BE2C (cell line): ENCODE measurements around the gene DHX34.
"Not testable (repeated sequence)": the region's sequence is repeated elsewhere in the genome, so short reads cannot be mapped to it uniquely, and the experiment has no call there.

ENCODE experiments used
- DNase-seq: peaks from one replicate; pipeline ENCODE4 v3.0.0-alpha.2; 2020
- H3K27me3 ChIP-seq: fragments of 250-450 bp; sonication (Bioruptor Pico); 2 replicates; pipeline ENCODE4 v1.5.1; 2020; ENCODE audit warnings: mild to moderate bottlenecking
- H3K36me3 ChIP-seq: fragments of 250-450 bp; sonication (Bioruptor Pico); 2 replicates; pipeline ENCODE4 v1.5.1; 2020; ENCODE audit warnings: mild to moderate bottlenecking
- H3K4me1 ChIP-seq: fragments of 250-450 bp; sonication (Bioruptor Pico); 2 replicates; pipeline ENCODE4 v1.5.1; 2020
- H3K4me3 ChIP-seq: 2 replicates; pipeline ENCODE4 v1.5.1; 2011; ENCODE audit warnings: low read depth, low read length
- H3K9me3 ChIP-seq: fragments of 250-450 bp; sonication (Bioruptor Pico); 2 replicates; pipeline ENCODE4 v1.5.1; 2020
- TF ChIP-seq, protein P1 (sequence below): IDR thresholded peaks from 2 replicates; pipeline ENCODE4 v1.5.1; 2012; ENCODE audit warnings: mild to moderate bottlenecking, low read depth, low read length

Gene DHX34

DNA sequence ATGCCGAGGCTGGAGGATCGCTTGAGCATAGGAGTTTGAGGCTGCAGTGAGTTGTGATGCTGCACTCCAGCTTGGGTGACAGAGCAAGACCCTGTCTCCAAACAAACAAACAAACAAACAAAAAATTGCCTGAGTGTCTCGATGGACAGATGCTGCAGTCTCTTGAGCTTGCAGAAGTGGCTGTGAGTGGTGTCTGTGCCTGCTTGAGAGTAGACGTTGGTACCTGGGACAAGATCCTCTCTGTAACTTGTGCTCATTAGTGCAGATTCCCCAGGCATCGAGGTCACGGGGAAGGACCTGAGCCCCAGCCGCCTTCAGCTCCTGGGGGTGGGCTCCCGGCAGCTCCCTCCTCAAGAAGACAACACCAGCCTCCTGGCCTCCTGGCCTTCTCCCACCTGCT, 25.7 kb upstream of the DHX34 start:
- Histone ChIP-seq H3K4me3 (no peak overlapping the region), H3K4me1 (no peaks in the 10 kb centered on the region), H3K36me3 (no peaks in the 10 kb centered on the region), H3K27me3 (peaks cover 19% of the 10 kb centered on the region), H3K9me3 (no peaks in the 10 kb centered on the region; the same call in none of the 2 replicates)
- DNase-seq = no peak
- TF ChIP-seq, protein P1, sequence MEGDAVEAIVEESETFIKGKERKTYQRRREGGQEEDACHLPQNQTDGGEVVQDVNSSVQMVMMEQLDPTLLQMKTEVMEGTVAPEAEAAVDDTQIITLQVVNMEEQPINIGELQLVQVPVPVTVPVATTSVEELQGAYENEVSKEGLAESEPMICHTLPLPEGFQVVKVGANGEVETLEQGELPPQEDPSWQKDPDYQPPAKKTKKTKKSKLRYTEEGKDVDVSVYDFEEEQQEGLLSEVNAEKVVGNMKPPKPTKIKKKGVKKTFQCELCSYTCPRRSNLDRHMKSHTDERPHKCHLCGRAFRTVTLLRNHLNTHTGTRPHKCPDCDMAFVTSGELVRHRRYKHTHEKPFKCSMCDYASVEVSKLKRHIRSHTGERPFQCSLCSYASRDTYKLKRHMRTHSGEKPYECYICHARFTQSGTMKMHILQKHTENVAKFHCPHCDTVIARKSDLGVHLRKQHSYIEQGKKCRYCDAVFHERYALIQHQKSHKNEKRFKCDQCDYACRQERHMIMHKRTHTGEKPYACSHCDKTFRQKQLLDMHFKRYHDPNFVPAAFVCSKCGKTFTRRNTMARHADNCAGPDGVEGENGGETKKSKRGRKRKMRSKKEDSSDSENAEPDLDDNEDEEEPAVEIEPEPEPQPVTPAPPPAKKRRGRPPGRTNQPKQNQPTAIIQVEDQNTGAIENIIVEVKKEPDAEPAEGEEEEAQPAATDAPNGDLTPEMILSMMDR = no peak

DNA sequence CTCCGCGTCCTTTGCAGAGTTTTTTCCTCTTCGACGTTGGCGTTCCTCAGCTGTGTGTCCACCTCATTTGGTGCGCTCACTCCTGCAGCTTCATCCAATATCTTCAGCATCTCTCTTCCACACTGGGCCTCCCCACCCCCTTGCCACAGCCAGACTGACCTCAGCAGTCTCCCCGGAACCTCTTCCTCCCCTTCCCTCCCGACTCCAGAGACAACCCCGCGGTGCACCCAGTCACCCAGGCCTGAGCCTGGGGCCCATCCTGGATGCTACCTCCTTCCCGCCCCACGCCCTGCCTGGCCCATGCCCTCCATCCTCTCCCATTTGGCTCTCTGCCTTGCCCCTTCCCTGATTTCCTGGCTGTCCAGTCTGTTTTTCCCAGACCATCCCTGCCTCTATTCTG, 25.2 kb upstream of the DHX34 start:
- H3K9me3 ChIP-seq = no peaks in the 10 kb centered on the region; the same call in none of the 2 replicates
- peaks cover 19% of the 10 kb centered on the region for H3K27me3 ChIP-seq
- no peaks in the 10 kb centered on the region for H3K36me3 ChIP-seq
- TF ChIP-seq, protein P1 = no peak
- no peak overlapping the region for H3K4me3 ChIP-seq
- H3K4me1 ChIP-seq = no peaks in the 10 kb centered on the region
- DNase-seq = no peak

DNA sequence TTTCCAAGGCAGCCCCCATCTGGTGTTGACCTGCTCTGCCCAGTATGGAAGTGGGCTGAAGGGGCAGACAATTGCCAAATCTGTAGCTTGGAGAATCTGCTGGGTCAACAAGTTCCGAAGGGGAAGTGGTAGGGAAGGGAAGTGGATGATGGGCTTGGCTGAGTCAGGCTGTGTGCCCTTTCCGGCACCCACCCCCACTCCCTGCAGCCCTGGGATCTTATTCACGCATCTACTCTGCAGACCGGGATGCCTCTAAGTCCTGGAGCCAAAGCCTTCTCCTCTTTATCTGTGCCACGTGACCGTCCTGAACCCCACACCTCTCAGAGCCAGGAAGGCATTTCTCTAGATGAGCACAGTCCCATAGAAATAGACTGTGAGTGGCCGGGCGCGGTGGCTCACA, 24.6 kb upstream of the DHX34 start:
- TF ChIP-seq, protein P1 = no peak
- Histone ChIP-seq H3K27me3 (peaks cover 19% of the 10 kb centered on the region), H3K4me1 (no peaks in the 10 kb centered on the region), H3K36me3 (no peaks in the 10 kb centered on the region), H3K9me3 (no peaks in the 10 kb centered on the region; the same call in none of the 2 replicates), H3K4me3 (no peak overlapping the region)
- no peak for DNase-seq

DNA sequence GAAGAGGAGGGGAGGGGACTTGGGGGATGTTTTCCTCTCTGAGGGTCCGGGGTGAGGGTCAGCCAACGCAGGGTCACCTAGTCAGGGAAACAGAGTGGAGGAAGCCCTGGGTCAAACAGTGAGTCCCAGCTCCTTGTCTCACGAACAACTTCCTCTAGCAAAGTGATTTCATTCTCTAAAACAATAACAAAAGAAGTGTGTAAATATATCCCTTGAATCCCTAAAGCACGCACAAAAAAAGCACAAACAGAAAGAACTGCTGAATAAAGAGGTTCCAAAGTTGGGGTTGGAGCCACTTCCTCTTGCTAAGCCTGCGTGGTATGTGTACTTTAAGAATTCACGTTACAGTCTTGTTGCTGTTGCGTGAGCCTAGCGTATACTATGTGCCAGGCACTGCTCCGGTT, 18.6 kb upstream of the DHX34 start:
- Histone ChIP-seq H3K36me3 (no peaks in the 10 kb centered on the region), H3K4me1 (no peaks in the 10 kb centered on the region), H3K9me3 (no peaks in the 10 kb centered on the region), H3K27me3 (peaks cover 5% of the 10 kb centered on the region; the same call in 1 of the 2 replicates), H3K4me3 (no peak overlapping the region)
- DNase-seq = no peak
- TF ChIP-seq, protein P1 = no peak

DNA sequence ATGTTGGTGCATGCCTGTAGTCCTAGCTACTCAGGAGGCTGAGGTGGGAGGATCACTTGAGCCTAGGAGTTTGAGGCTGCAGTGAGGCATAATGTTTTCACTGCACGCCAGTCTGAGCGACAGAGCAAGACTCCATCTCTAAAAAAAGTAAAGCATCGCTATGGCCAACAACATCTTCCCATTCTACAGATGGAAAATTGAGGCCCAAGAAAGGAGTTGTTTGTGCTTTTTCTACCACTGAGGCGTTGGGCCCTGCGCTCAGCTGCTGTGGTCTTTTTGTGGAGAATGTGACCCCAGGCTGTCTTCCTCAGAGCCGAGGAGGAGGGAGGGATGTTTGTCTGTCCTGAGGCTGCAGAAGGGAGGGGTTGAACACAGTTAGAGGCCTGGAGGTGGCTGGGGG, 17.6 kb upstream of the DHX34 start:
- Histone ChIP-seq H3K4me3 (no peak overlapping the region), H3K27me3 (no peaks in the 10 kb centered on the region), H3K9me3 (no peaks in the 10 kb centered on the region), H3K36me3 (no peaks in the 10 kb centered on the region), H3K4me1 (no peaks in the 10 kb centered on the region)
- DNase-seq = no peak
- TF ChIP-seq, protein P1 = no peak

DNA sequence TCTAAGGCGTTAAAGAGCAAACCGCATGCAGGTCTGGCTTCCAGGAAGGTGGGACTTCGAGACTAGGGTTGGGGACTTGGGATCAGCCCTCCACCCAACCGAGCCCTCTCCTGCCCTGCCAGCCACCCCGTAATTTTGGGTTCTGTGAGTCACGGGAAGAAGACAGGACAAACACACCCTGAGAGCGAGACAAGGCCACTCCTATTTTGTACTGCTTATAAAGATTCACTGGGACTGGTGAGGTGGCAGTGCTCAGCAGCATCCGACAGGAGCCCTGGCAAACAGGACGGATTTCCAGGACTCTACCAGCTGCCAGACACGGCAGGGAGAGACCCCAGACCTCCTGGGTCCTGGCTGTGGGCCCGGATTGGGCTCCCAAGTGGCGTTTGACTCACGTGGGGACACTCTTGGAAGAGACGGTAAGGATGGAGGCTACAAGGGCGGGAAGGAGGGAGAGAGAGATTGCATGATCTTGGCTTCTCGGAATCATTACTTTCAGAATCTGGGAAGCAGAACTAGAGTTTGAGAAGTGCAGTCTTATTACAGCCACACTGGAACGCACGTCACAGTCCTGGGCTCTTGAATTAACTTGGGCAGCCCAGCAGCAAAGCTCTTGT, 17.1 kb upstream of the DHX34 start, which contains the start of gene C5AR2:
C5AR2 (plus strand) TSS at position 245 of the 617 bp plus-strand sequence. CDS start 8,625 bp downstream, outside the sequence.
- H3K4me1 ChIP-seq = no peaks in the 10 kb centered on the region
- no peak for DNase-seq
- no peaks in the 10 kb centered on the region for H3K9me3 ChIP-seq
- TF ChIP-seq, protein P1 = no peak
- no peaks in the 10 kb centered on the region for H3K36me3 ChIP-seq
- H3K27me3 ChIP-seq = no peaks in the 10 kb centered on the region
- no peak within 1 kb of the TSS for H3K4me3 ChIP-seq

DNA sequence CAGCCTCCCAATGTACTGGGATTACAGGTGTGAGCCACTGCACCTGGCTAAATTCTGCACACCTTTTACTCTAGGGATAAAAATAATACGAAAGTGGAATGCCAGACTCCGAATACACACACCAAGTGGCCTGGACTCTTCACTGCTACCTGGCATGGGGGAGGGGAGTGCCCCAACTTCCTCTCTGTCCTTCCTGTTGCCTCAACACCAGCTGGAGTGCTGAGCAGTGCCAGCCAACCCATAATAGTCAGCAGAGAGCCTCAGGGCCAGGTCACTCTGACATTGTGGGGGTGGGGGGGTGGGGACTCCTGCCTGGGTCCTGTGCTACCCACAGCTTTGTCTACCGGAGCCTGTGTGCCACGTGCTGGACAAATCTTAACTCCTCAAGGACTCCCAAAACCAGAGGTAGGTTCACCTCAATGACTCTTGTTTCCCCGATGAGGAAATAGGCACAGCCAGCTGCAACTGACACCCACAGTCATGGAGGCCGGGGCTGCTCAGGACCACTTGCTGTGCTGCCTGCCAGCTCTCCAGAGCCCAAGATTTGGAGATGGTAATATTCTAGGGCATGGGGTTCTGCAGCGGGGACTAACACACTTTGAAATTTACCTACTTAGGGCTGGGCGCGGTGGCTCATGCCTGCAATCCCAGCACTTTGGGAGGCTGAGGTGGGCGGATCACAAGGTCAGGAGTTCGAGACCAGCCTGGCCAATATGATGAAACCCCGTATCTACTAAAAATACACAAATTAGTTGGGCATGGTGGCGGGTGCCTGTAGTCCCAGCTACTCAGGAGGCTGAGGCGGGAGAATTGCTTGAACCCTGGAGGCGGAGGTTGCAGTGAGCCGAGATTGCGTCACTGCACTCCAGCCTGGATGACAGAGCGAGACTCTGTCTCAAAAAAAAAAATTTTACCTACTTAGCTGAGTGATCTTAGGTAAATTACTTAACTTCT, 12.1 kb upstream of the DHX34 start:
- H3K9me3 ChIP-seq, H3K4me3 ChIP-seq, H3K27me3 ChIP-seq, H3K4me1 ChIP-seq, H3K36me3 ChIP-seq, DNase-seq: not testable (repeated sequence)
